Esophagus muscularis mucosa (tissue), 4 donors: ENCODE results near the gene AAR2.

Source experiments
- EP300 ChIP-seq: sonication (generic); formaldehyde crosslinking; IDR thresholded peaks from one replicate; pipeline ENCODE4 v1.6.1; 2017; ENCODE audit warnings: antibody characterized with exemption
- POLR2A ChIP-seq: fragments of 450-650 bp; IDR thresholded peaks from one replicate; pipeline ENCODE4 v1.6.1; 2017; ENCODE audit warnings: antibody characterized with exemption, moderate library complexity, mild to moderate bottlenecking, low read depth
- POLR2AphosphoS5 ChIP-seq, 2 donors: sonication (generic); formaldehyde crosslinking; IDR thresholded peaks; one replicate each; pipeline ENCODE4 v1.6.1; 2017; ENCODE audit warnings: antibody characterized with exemption in 2 of 2
- TF ChIP-seq, protein P1 (sequence below), 3 experiments: fragments of 200-600 bp in 2 of 3; fragments of 450-650 bp in 1 of 3; sonication (generic) in 2 of 3; IDR thresholded peaks; one replicate each; pipeline ENCODE4 v1.5.1; 2017 to 2019; ENCODE audit warnings: antibody characterized with exemption in 3 of 3, mild to moderate bottlenecking in 2 of 3, moderate library complexity in 1 of 3

DNA sequence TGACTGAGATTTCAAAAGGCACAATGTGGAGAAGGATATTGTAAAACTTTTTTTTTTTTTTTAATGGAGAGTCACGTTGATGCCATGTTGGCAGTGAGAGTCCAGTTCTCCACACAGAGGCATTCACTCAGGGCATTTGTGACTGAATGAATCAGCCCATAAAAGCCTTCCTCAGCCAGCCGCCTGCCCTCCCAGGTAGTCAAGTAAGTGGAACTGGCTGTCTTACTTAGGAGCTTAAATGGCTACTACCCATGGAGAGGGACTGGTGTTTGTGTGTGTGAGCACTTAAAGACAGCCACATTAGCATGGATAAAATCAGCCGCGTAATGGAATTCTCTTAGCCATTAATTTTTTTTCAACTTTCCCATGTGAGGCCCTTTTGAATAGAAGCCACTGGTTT lies 12.6 kb downstream of the AAR2 start:
- no peak for TF ChIP-seq POLR2A
- TF ChIP-seq, protein P1, sequence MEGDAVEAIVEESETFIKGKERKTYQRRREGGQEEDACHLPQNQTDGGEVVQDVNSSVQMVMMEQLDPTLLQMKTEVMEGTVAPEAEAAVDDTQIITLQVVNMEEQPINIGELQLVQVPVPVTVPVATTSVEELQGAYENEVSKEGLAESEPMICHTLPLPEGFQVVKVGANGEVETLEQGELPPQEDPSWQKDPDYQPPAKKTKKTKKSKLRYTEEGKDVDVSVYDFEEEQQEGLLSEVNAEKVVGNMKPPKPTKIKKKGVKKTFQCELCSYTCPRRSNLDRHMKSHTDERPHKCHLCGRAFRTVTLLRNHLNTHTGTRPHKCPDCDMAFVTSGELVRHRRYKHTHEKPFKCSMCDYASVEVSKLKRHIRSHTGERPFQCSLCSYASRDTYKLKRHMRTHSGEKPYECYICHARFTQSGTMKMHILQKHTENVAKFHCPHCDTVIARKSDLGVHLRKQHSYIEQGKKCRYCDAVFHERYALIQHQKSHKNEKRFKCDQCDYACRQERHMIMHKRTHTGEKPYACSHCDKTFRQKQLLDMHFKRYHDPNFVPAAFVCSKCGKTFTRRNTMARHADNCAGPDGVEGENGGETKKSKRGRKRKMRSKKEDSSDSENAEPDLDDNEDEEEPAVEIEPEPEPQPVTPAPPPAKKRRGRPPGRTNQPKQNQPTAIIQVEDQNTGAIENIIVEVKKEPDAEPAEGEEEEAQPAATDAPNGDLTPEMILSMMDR (IDR thresholded peaks at IDR 0.05), result no peak
- TF ChIP-seq POLR2AphosphoS5 (IDR thresholded peaks at IDR 0.05), result no peak
- TF ChIP-seq EP300, result no peak
